SH-SY5Y (cell line): Measurements from ENCODE around the gene SYNJ2.

Experiments used
- GATA2 ChIP-seq: IDR thresholded peaks from 2 replicates; pipeline ENCODE4 v1.6.1; 2011; ENCODE audit warnings: mild to moderate bottlenecking, low read depth, low read length
- GATA3 ChIP-seq: IDR thresholded peaks from 2 replicates; pipeline ENCODE4 v1.6.1; 2011; ENCODE audit warnings: low read depth, mild to moderate bottlenecking, low read length, moderate library complexity

DNA sequence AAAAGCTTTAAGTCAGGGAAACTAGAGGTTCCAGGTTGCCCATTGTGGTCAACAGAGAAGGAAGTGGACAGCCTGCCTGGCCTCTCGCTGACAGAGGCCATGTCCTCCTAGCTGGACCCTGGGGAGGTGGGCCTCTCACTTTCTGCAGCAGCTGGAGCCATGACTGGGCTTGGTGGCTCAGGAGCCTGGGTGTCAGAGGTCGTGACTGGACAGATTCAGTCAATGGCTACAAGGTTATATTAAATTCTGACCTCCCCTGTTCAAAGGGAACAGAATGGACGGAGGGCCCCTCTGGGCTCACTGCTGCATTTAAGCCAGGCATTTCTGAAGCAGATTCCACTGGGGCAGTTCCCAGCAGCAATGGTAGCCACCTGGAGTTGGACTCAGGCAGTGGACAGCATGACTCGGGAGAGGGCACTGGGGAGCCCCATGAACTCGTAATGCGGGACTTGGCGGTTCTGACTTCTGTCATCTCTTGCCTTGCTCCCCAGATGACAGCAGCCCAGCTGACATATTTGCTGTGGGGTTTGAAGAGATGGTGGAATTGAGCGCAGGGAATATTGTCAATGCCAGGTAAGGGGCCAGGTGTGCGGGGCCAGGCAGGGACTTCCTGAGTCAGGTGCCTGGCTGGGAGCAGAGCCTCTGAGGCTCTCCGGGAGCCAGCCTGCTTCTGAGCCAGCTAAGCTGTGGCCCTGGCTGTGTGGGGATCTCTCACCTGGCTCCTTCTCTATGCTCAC, 86.7 kb downstream of the SYNJ2 start:
- TF ChIP-seq GATA3 (no peak), GATA2 (no peak)
